Gastroesophageal sphincter (tissue), 3 donors: Measurements from ENCODE around the gene TSTD1.

Experiments used
- CTCF ChIP-seq, 4 experiments: fragments of 200-600 bp in 2 of 4; fragments of 450-650 bp in 2 of 4; sonication (generic) in 1 of 4; IDR thresholded peaks; one replicate each; pipeline ENCODE4 v1.5.1; 2017 to 2019; ENCODE audit warnings: antibody characterized with exemption in 4 of 4, mild to moderate bottlenecking in 2 of 4, moderate library complexity in 2 of 4
- POLR2A ChIP-seq, 2 donors: fragments of 450-650 bp; IDR thresholded peaks; one replicate each; pipeline ENCODE4 v1.6.1; 2017; ENCODE audit warnings: antibody characterized with exemption in 2 of 2, mild to moderate bottlenecking in 2 of 2, moderate library complexity in 1 of 2

DNA sequence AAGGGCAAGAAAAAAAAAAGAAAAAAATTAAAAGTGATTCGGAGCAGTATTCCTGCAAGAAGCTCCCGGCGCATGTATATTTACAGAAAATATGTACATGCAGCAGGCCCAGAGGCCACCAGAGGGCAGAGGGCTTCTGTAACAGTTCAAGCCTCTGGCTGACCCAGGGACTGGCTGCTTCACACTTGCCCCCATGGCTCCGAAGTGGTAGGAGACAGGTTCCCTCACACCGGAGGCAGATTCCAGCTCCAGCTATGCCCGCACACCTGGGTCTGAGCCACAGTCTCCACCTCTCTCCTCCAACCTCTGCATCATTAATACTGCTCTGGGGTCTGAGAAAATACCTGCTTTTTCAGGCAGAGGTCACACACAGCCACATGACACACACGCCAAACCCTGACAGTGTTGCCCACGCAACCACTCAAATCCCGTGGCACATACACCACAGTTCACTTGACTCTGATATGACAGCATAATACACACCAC is 33.2 kb upstream of the TSTD1 start:
- TF ChIP-seq CTCF (IDR thresholded peaks at IDR 0.05) (peak in 2 of 4 experiments; percentile 19 to 44), POLR2A (IDR thresholded peaks at IDR 0.05) (no peak)
